ENCODE measurements around the gene OR5B12.

DNA sequence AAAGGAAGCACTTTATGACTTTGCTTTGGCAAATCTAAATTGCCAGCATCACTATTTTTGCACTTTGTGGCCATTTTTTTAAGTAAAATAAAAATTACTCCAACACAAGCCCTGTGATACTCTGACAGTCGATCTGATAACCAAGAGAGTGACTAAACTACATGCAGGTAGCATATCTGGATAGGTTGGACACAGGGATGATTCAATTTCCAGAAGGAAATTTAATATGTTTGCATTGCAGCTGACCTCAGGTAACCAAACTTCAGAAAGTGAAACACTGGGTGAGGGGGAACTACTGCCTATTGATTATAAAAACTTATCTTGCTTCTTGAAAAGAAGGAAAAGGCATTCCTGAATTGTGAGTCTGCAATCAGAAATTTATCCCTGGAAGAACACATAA lies 49.3 kb downstream of the OR5B12 start:
- TF ChIP-seq POLR2A (IDR thresholded peaks at IDR 0.05), result no peak
- TF ChIP-seq CTCF (IDR thresholded peaks at IDR 0.05), result no peak

Measured in Peyer's patch (tissue), 4 donors.